ENCODE measurements around the gene GNMT.
"Not testable (repeated sequence)": the region's sequence is repeated elsewhere in the genome, so short reads cannot be mapped to it uniquely, and the experiment has no call there.

GNMT gene

DNA sequence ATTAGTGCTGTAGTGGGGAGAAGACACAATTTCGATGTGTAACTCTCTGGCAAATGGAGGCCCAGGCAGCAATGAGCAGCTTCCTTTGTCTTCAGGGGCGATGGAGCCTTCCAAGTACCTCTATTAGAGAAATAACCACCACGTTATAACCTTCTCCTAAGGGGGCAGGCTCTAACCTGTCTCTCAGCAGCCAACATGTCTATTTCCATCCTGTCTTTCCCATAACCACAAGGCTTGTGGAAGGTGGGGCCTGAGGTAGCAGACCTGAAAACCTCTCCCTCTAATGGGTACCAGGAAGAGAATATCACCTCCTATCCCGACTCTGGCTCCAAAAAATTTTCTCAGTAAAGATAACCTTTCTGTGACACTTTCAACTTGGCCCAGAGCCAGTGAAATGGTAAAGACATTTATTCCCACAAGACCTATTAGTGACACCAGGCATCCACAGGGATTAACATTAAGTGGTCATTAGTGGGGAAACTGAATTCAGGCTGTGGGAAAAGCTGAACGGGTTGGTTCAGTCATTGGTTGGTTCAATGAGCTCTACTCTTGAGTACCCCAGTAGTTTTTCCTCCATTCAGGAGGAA, 14.5 kb downstream of the GNMT start:
- no peak for DNase-seq (ENCODE audit: low read depth in 2 of 2)

- DNase-seq (ENCODE audit: low read depth in 2 of 2), result no peak
Measured at GRCh38 chr6:42978487-42978838, 17.9 kb downstream of the GNMT start.

- DNase-seq (ENCODE audit: low read depth in 2 of 2), result peak; percentile 85 to 86
Measured at GRCh38 chr6:42978839-42979522, 18.4 kb downstream of the GNMT start, which contains the start of gene PEX6. Gene PEX6, minus strand, starts transcription at chr6:42979181. Its CDS starts 31 bp downstream, at chr6:42979150.

DNA sequence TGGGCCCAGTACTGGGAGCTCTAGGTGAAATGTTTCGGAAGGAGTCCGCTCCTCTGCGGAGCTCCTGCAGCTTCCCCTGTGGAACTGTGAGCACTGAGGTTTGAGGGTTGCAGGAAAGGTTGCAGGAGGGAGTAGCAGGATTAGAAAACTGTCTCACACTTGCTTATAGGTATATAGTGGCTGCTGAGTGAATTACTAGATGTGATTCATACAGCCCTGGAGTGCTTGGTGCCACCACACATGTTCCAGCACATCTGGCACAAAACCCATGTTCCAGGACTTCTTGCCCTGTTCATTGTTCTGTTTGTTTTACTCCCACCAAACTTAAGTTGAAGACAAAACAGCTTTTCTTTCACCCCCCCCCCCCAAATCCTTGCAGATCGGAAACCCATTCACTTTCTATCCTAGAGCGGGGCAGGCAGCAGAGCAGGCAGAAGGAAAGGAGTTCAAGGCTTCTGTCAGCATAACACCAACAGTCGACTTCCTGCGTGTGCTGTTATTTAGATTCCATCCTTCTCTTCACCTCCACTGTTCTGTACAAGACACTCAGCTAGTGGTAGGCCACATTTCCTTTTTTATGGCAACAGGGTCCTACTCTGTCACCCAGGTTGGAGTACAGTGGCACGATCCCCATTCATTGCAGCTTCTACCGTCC, 19.1 kb downstream of the GNMT start:
- no peak for DNase-seq (ENCODE audit: low read depth in 2 of 2)

- DNase-seq (ENCODE audit: low read depth in 2 of 2), result no peak
Measured at GRCh38 chr6:42981836-42982235, 21.3 kb downstream of the GNMT start.

DNA sequence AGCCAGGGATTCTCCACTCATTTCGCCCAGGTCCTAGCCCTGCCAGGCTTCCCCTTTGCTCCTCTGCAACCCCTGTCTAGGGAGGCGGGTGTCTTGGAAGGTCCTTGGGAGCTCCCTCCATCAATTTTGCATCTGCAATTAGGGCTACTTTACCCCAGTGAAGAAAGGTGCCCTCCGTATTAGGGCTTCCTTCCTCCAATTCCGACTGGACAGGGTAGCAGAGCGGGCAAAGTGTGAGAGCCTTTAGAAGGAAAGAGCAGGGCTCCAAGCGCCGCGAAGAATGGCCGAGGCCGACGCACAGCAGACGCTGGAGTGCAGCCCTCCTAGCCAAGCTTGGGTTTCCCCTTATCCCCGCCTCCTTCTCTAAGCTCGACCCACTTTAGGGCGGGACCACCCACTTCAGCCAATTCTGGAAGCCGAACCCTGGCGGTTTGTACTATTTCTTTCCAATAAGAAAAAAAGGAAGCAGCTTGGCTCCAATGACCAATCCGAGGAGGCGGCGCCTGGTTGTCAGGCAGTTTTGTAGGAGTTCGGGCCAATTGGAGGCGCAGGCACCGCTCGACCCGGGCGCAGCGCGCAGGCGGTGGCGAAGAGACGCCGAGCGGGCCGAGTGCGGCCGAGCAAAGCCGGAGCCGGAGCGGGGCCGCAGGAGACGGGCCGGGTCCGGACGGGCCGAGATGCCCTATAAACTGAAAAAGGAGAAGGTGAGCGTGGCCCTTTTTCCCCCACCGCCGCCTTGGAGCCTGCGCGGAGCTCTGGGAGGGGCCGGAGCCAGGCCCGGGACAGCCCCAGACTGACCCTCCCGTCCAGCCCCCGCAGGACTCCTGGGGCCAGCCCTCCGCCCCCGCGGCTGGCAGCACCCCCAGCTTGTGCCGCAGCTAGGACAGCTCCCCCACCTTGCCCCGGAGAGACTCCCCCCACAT, 23.7 kb downstream of the GNMT start, which contains the start of gene PPP2R5D:
PPP2R5D (plus strand) TSS at position 570 of the 923 bp plus-strand sequence; CDS start at position 678, 108 bp downstream.
- peak; percentile 89 to 93 for DNase-seq (ENCODE audit: low read depth in 2 of 2)

DNA sequence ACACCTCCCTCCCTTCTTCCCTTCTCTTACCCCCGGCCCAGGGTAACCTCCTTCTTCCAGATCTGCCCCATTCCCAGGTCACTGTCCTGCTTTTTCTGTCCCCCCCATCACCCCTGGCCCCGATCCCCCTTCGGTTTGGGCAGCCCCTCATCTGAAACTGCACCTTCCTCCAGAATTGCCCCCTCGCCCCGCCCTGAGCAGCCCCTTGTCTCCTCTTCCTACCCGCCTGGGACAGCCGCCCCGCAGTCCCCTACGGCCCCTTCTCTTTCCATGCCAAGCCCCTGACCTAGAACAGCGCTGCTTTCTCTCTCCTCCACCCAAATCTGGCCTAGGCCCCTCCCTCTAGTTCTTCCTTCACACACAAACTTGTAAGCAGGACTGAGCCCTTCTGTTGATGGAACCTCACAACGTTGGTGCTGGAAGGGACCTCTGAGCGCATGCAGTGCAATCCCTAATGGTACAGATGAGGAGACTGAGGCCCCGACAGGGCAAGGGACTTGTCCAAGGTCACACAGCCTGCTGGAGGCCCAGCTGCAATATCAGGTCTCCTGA, 24.4 kb downstream of the GNMT start:
- no peak for DNase-seq (ENCODE audit: low read depth in 2 of 2)

DNA sequence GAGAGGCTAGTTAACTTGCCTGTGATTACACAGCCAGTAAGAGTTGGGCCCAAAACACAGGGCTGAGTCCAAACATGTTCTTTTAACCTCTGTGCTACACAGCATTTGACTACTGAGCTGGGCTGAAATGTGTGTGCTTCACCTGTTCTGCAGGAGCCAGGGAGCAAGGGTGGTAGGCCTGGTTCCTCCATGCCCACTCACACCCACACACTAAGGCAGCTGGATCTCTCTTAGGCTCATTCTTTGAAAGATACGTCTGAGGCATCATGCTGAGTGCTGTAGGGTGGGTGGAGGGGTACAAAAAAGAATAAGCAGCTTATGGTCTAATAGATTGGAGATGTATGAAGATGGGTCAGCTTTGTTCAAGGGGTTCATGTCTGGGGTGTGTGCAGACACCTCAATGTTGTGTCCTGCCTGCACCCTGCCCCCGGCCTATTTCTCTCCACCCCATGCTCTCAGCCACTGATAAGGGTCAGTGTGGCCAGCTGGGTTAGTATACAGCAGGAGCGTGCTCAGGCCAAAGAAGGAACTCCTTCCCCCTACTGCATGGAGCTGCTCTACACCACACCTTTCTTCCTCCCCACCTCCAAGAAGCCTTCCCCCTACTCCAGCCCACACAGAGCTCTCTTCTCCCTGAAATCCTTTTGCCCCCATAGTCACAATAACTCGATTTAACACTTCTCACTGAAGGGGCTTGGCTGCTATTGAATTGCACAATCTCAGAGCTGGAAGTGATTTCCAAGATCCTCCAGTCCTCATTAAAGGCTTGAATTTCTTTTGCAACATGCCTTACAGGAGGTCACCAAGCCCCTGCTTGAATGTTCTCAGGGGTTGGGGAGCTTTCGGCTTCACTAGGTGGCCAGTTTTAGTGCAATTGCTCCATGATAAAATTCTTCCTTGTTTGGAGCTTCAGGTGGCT, 27.2 kb downstream of the GNMT start:
- DNase-seq (ENCODE audit: low read depth in 2 of 2), result no peak

- DNase-seq (ENCODE audit: low read depth in 2 of 2), result no peak
Measured at GRCh38 chr6:42988486-42989020, 28.0 kb downstream of the GNMT start.

DNA sequence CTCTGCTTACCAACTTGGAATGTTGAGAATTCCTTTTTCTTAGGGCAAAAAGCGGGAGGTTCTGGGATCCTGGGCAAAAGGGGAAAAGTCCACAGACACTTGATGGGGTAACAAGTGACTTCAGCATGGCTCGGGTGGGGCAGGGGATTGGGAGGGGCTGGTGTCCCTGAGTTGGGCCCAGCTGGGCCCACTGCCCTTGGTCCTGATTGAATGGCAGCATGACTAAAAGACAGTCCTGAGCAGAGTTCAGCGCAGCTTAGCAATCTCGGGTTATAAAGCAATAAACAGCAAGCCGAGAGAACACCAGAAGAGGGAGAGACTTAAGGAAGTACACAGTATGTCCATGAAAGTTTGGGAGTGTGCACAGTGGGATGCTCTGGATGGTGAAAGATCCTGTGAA, 29.4 kb downstream of the GNMT start:
- DNase-seq (ENCODE audit: low read depth in 2 of 2), result no peak

GRCh38 chr6:42993445-42993844, 32.9 kb downstream of the GNMT start:
- no peak for DNase-seq (ENCODE audit: low read depth in 2 of 2)

GRCh38 chr6:42996513-42996912, 36.0 kb downstream of the GNMT start:
- DNase-seq (ENCODE audit: low read depth in 2 of 2), result no peak

DNA sequence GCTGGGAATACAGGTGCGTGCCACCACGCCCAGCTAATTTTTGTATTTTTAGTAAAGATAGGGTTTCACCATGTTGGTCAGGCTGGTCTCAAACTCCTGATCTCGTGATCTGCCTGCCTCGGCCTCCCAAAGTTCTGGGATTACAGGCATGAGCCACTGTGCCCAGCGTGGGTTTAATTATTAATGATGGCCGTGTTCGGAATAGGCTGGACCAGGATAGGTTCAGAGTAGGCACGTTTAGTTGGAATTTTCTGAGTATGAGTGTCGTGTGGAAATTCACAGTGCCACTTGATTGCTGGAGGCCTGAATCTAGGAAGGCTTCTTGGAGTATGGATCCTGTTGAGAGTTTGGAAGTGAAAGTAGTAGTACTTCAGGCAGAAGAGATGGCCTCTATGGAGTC, 37.7 kb downstream of the GNMT start:
- not testable (repeated sequence) for DNase-seq (ENCODE audit: low read depth in 2 of 2)

- DNase-seq (ENCODE audit: low read depth in 2 of 2), result no peak
Measured at GRCh38 chr6:43001843-43002242, 41.3 kb downstream of the GNMT start.

GRCh38 chr6:43005844-43006243, 45.3 kb downstream of the GNMT start:
- DNase-seq (ENCODE audit: low read depth in 2 of 2), result no peak

DNA sequence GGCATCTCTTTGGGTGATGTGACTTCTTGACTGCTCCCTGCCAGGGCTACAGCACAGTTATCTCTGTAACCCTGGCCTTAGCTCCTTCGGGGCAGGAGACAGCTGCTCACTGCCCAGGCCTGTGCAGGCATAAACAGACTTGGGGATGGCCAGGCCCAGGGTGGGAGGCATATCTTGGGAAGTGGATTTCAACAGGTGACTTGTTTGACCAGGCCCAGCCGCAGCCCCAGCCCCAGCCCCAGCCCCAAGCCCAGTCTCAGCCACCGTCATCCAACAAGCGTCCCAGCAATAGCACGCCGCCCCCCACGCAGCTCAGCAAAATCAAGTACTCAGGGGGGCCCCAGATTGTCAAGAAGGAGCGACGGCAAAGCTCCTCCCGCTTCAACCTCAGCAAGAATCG, 45.7 kb downstream of the GNMT start:
- no peak for DNase-seq (ENCODE audit: low read depth in 2 of 2)

DNA sequence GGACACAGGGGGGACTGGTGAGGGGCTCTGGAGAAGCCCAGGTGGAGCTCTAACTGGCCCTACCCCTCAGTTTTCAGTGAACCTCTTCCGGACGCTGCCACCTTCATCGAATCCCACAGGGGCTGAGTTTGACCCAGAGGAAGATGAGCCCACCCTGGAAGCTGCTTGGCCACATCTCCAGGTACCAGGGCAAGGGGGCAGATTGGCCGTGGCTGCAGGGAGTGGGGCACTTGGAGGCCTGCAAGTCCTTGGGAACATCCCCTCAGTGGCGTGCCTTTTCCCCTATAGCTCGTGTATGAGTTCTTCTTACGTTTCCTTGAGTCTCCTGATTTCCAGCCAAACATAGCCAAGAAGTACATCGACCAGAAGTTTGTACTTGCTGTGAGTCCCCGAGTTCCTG, 46.6 kb downstream of the GNMT start:
- DNase-seq (ENCODE audit: low read depth in 2 of 2), result no peak

GRCh38 chr6:43009124-43009523, 48.6 kb downstream of the GNMT start:
- no peak for DNase-seq (ENCODE audit: low read depth in 2 of 2)

GRCh38 chr6:43011207-43011606, 50.7 kb downstream of the GNMT start:
- DNase-seq (ENCODE audit: low read depth in 2 of 2), result no peak

DNA sequence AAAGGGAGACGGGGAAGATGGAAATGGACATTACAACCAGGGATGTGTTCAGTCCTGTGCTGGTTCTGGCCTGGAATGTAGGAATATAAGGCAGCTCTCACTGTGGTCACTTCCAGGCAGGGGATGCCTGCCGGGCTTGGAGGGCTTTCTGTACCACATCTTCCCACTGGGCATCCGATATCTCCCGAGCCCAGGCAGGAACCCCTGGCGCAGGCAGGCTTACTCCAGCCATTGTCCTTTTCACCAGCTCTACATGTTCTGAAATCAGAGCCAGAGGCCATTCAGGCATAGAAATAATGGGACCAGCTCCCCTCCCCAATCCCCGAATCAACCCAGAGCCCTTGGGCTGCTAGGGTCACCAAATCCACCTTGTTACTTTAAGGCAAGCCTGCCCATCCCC, 51.8 kb downstream of the GNMT start:
- DNase-seq (ENCODE audit: low read depth in 2 of 2), result no peak
